Hematopoietic multipotent progenitor cell treated with erythropoietin and hydrocortisone succinate and interleukin-3 and kit ligand, for 8 days (in vitro differentiated cells): Measurements from ENCODE around the gene PROM1.

Experiments used
- DNase-seq: peaks from one replicate; pipeline ENCODE4 v3.0.0-alpha.2; 2015

PROM1 gene

DNA sequence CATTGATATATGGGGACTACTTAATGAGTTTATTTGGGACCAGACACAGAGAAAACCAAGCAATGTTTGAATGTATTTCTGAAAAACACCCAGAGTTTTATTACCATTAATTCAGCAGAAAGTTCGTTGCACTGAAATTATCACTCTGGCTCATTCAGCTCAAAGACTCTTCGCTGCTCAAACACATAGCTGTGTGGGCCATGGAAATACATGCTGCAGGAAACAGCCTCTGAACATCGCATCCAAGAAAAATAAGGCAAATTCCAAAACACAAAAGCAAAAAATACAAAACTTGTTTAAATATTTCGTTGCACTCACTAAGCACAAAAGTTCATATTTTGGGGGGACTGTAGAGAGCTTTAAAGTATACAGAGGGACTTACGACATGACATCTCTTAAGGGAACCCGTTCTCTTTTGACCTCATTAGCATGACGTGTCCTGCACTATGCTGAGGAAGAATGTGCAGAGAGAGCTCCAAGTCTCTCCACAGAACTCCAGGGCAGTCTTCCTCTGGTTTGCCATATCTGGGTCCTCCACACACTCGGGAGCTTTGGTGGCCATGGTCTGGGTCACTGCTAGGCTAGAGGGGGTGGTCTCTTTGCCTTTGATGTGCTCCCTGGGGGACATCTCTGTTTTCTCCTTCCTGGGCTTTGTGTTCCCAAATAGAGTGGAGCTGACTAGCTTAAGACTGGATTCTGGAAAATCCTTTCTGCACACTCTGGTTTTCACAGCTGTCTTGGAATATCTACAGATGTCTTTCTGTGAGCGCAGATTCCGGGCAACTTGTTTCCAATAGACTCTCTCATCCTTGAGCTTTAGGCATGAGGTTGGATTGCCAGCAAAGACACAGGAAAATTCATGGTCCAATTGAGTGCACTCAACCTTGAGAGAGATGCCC, 148.1 kb downstream of the PROM1 start:
- no peak for DNase-seq

DNA sequence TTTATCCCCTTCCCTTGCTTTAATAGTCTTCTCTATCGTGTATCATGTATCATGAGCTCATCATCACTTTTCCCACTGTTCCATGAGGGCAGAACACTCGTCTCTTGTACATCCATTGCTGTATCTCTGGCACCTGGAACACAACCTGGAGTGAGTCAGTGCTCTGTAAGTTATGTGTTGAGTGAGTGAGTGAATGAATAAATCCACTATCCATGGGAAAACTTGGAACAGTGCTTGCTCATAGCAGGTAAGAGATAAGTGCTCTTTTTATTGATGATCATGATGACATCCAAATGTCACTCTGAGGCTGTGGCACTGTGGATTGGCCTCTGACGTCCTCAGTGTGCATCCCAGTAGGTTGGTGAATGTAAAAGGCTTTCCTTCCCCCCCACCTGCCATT, 149.6 kb downstream of the PROM1 start:
- no peak for DNase-seq

DNA sequence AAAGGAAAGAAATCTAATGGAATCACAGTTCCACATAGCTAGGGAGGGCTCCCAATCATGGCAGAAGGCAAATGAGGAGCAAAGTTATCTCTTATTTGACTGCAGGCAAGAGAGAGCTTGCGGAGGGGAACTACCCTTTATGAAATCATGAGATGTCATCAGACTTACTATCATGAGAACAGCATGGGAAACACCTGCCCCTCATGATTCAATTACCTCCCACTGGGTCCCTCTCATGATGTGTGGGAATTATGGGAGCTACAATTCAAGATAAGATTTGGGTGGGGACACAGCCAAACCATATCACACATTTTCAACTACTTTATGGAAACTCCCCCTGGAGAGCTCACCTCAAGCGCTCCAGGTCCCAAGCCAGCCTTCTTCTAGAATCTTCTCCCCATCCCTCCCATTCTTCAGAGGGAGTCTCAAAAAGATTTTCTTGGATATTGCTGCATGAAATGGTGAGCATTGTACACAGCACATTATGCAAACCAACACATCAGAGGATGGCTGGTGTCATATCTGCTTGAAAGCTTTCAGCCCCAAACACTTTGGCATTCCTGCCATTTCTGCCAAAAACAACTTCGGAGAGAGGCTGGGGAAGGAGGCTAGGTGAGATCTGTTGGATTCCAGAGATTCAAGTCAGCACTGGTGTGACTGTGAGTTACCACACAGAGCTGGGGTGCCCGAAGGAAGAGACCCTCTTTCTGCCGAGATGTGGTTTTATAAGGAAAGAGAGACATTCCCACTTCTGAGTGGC, 152.2 kb downstream of the PROM1 start:
- no peak for DNase-seq

DNA sequence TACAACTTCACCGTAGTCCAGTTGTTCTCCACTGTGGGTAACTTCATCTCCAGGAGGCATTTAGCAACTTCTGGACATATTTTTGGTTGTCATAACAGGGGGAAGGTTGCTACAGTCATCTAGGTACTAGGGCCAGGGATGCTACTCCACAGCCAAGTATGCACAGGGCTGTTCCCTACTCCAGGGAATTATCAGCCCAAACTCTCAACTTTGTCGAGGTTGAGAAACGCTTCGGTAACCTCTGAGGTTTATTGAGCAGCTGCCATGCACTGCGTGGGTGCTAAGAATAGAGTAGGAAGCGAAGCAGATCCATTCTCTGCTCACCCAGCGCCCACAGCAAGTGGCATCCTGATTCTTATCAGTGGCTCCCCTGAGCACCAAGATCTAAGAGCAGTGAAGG, 153.5 kb downstream of the PROM1 start:
- DNase-seq: no peak

DNA sequence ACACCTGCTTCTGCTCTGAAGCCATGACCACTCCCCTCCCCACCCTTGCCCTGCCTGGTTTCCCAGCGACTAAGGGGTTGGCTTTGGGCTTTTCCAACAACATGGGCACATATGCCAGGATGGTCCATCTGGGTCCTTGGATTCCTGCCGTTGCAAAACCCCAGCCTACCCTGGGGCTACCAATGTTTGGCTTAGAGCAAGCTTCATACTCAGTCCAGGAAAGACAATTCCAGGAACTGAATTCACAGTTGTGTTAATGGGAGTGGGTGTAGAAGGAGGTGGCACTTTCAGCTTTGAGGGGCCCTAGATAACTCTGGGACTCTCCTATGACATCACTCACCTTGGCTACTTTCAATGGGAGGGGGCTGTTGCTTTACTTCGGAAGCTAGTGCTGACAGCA, 154.3 kb downstream of the PROM1 start:
- DNase-seq: no peak

DNA sequence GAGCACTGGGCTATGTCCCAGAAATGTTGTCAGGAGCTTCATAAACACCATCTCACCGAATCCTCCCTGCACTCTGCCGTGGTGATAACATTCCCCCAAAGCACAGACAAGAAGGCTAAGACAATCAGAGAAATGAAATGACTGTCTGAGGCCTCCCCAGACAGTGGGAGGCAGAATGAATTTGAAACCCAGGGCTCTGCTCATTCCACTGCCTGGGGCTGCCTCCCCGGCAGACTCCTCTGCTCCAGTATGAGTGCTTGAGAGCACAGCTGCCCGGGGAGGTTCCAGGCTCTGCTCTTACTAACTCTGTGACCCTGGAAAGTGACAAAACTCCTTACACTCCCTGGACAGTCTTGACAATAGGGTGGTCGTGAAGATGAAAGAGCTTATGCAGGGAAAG, 154.9 kb downstream of the PROM1 start:
- no peak for DNase-seq

DNA sequence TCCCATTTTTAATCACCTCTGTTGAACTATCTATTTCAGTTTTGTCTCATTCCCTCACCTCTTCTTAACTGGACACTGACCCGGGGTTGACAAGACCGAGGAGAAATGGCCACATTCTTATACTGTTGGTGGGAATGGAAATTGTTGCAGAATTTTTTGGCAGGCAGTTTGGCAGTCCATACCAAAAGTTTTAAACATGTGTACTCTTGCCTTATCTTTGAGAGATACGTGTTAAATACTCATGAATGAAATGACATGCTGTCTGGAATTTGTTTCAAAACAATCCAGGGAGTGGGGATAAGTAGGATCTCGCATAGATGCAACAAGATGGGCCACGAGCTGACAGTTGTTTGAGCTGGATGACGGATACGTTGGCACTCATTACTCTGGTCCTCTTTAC, 157.3 kb downstream of the PROM1 start:
- DNase-seq: no peak

DNA sequence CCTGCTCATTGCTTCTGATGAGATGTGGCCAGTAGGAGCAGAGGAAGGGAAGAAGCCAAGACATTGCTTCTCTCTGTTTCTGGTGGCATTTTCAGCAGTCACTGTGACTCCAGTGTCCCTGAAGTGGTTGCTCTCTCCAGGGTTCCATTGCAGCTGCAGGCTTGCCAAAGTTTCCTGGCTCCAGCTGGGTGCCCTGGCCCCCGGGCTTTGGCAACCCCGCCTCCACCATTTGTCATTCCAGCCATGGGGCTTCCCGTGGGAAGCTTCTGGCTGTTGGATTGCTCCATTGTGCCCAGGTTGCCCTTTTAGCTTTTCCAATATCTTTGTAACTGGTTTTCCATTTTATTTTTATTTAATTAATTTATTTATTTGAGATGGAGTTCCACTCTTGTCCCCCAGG, 158.0 kb downstream of the PROM1 start:
- DNase-seq: no peak

DNA sequence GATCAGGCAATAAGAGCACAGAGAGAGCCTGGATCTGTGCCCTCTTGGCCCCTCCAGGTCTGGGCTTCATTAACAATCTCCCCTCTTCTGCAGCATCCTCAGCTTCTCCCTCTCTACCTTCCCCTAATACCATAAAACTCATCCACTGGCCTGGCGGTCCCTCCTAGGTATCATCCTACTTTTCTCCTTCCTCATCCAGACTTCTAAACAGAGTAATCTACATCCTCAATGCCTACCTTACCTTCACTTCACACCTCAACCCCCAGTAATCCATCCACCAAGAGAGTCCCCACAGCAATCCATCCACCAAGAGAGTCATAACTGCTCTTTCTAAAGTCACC, 162.3 kb downstream of the PROM1 start:
- DNase-seq: no peak

DNA sequence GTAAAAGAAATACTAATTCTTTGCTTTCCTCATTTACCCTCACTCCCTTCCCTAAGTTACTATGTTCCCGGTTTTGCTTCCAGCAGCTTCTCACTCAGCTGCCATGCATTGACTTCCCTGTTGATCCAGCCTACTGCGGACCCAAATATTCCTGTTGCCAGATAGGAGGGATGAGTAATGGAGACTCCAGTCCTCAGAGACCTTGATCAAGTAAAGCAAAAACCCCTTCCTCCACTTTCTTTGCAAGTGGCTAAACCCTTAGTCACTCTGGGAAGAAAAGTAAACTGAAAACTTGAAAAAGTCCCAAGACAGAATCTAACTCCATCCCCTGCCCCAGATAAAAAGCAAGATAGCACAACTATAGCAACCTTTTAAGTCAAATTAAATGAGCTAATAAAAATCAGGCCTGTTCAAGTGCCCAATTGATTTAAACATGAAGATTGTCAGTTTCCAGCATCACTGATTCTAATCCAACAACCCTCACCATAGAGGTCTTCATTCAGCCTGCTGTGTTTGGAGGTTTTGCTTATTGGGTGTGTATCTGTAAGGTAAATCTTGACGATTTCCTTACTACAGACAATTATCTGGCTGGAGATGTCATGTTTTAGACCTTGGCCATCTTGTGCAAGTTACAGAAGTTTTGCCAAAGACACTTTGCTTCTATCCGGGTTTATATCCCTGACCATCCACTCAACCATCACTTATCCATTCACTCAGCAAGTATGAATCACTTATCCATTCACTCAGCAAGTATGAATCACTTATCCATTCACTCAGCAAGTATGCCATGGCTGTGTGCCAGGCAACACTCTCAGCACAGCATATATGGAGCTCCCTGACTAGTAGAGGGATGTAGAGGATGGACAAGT, 162.9 kb downstream of the PROM1 start:
- DNase-seq: peak; percentile 2

DNA sequence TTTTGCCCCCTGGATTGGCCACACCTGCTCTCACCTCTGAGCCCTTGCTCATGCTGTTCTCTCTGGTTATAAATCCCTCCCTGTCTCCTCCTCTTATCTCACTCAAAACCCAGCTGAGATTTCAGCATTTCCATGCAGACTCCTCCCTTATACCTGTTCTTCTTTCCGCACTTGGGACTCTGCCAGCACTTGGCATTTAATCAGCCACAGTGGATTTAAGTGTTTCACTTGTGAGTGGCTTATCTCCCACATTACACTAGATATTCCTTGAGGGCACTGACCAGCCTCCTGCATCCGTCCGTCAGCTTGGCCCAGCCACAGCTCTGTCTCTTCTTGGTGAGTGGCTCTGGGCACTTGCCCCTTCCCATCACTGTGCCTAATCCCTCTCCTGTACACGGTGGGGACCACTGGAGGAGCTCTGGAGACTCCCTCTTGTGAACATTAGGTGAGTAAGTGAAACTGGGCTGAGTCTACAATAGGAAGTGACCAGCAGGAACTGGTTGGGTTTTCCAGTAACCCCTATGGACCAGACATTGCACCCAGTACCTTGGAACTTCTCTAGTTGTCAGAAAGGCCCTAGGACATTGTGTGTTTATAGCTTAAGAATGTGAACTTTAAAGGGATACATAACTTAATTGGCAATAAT, 165.2 kb downstream of the PROM1 start:
- DNase-seq: no peak
